HEK293 (cell line): Measurements from ENCODE around the gene ABTB2.

Source experiments
- OSR2 ChIP-seq: fragments of 450-650 bp; formaldehyde crosslinking; IDR thresholded peaks from 2 replicates; pipeline ENCODE4 v1.5.1; 2016; ENCODE audit warnings: missing biosample characterization, missing genetic modification characterization
- OVOL3 ChIP-seq: fragments of 450-650 bp; formaldehyde crosslinking; IDR thresholded peaks from 2 replicates; pipeline ENCODE4 v1.5.1; 2016; ENCODE audit warnings: missing biosample characterization, missing genetic modification characterization

DNA sequence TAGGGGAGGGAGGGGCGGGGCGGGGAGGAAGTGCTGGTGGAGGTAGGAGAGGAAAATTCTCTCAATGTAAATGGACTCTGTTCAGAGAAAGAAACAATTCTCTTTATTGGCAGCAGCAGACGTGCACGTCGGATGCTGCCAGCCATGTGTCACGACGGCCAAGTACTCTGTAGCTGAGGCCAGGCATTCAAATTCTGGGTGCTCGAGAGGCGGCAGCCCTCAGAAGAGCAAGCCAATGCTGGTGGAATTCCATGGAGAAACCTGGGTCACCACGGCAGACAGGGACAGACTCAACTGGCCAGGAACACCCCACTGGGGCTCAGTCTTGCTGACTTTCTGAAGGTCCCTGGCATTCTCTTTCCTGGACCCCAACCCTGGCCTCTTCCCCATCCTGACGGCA, 90.8 kb downstream of the ABTB2 start:
- TF ChIP-seq OSR2 (tag by site-specific recombination) (no peak), OVOL3 (tag by site-specific recombination) (no peak)
